ENCODE results near the gene PYURF. TPM values are rescaled to one million over a fixed set of nuclear protein-coding genes. Genes with fewer than 3 reads are reported as not detected.

Gene PYURF
- total and polyA plus RNA-seq, 2 of the 4 experiments (the other 2 are of a cell fraction): 40.2 to 43.4 TPM

DNA sequence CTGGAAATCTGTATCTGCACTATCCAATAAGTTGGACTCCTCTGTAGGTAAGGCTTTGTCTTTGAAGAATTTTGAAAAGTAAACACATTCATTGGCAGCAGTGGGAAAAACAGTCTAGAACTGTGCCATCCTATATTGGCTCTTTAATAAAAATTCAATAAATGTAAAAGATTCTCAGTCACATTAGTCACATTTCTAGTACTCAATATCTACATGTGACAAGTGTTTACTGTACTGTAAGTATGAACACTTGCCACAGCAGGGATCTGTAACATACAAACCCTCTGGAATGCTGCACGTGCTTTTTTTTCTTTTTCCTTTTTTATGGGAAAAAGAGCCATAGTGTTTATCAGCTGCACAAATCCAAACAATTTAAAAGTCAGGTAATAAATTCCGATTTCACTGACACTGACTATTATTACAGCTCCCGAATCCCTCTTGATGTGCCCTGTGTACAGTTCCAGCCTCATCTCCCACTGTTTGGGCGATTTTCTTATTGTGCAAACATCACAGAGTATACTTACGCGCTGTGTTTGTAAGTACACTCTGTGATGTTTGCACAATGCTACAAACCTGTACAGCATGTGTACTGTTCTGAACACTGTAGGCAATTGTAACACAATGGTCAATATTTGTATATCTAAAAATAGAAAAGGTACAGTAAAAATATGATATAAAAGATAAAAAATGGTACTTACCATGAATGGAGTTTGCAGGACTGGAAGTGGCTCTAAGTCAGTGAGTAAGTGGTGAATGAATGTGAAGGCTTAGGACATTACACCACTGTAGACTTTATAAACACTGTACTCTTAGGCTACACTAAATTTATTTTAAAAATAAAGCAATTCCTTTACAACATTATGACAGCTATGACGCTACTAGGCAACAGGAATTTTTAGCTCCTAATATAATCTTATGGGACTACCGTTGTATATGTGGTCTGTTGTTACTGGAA, 8.7 kb downstream of the PYURF start:
- no peaks in the 10 kb centered on the region for H3K9me1 ChIP-seq (ENCODE audit: insufficient read depth, low read length)
- in situ Hi-C loops (cut with MboI; ENCODE audit: low sequenced_read_pairs): loop anchor here (5.0 to 10.0 kb wide), 4 partner anchors 140 to 483 kb away; partner anchors contain the start of genes HERC6 and PPM1K
- no peak overlapping the region for H2AK9ac ChIP-seq (replicated peaks; ENCODE audit: low read depth, low read length, poor library complexity)
- no peak overlapping the region for H3K9ac ChIP-seq (ENCODE audit: low read depth, low read length)
- H3K4ac ChIP-seq (ENCODE audit: low read depth, low read length): no peak overlapping the region
- no peak overlapping the region for H2BK120ac ChIP-seq (ENCODE audit: low read depth, low read length)
- no peak overlapping the region for H2BK20ac ChIP-seq (ENCODE audit: low read depth, low read length)
- H3K4me3 ChIP-seq (ENCODE audit: insufficient read depth, low read depth, low read length): no peak overlapping the region
- H3K4me2 ChIP-seq (ENCODE audit: low read depth, low read length): no peak overlapping the region
- ATAC-seq (ENCODE audit: low read depth) (peak; percentile 47), DNase-seq (no peak)
- no peak overlapping the region for H3K27ac ChIP-seq (ENCODE audit: insufficient read depth, low read length)
- H2AFZ ChIP-seq (replicated peaks; ENCODE audit: low read length, poor library complexity): no peak overlapping the region
- CTCF ChIA-PET: interaction anchor here (0.5 to 4.0 kb wide), 13 partner anchors 8 to 665 kb away, joined by 3 to 25 read pairs (median 3); partner anchors contain the start of gene PYURF
- 0 out of 2 replicates have a peak, but pooled peaks cover 1% of the 10 kb centered on the region for H3K36me3 ChIP-seq (ENCODE audit: control insufficient read depth, insufficient read depth, low read length)
- no peak overlapping the region for H3K56ac ChIP-seq (ENCODE audit: extremely low read depth, insufficient read depth, low read length)
- BruUV-seq (replicated peaks): no TSS peak
- intact Hi-C loops (cut with micrococcal nuclease): loop anchor here (1.0 to 5.0 kb wide), 6 partner anchors 137 to 483 kb away; partner anchors contain the start of genes HERC6 and PPM1K
- H3K23ac ChIP-seq (ENCODE audit: low read depth, low read length): no peak overlapping the region
- peaks cover 2% of the 10 kb centered on the region; the same call in 1 of the 2 replicates for H3K27me3 ChIP-seq (ENCODE audit: control insufficient read depth, insufficient read depth, low read length)
- H3K18ac ChIP-seq (ENCODE audit: low read depth, low read length): no peak overlapping the region
- no CpG with 5 or more reads among the region's 8 CpGs for WGBS, 2 experiments (ENCODE audit: extremely low coverage in 2 of 2, insufficient read length in 1 of 2)
- dilution Hi-C loops (cut with HindIII; ENCODE audit: low sequenced_read_pairs, unreplicated experiment): loop anchor here (25.0 kb wide), 1 partner anchor 278 kb away; no protein-coding TSS in a partner anchor
- H2BK5ac ChIP-seq (ENCODE audit: low read depth, low read length, poor library complexity, severe bottlenecking): no peak overlapping the region
- no peaks in the 10 kb centered on the region for H3K4me1 ChIP-seq (ENCODE audit: control insufficient read depth, insufficient read depth, low read length)
- no peak overlapping the region for H4K8ac ChIP-seq (ENCODE audit: low read depth in 2 of 2, low read length in 2 of 2)
- H3K9me3 ChIP-seq (ENCODE audit: control insufficient read depth, insufficient read depth, low read length): no peaks in the 10 kb centered on the region
- H4K91ac ChIP-seq (ENCODE audit: insufficient read depth, low read depth, low read length): no peak overlapping the region
- no peak overlapping the region for H3K14ac ChIP-seq (replicated peaks; ENCODE audit: low read depth, low read length)
- POLR2A ChIA-PET (ENCODE audit: unreplicated experiment): no interaction called here
- no peaks in the 10 kb centered on the region for H3K79me1 ChIP-seq (ENCODE audit: low read depth in 1 of 2, low read length in 2 of 2)
- no peak overlapping the region for H2BK15ac ChIP-seq (ENCODE audit: low read depth, low read length)
- H4K5ac ChIP-seq (ENCODE audit: low read depth, low read length): no peak overlapping the region
- H4K20me1 ChIP-seq (ENCODE audit: insufficient read depth, low read length): no peaks in the 10 kb centered on the region
- no peak overlapping the region for H2AK5ac ChIP-seq (ENCODE audit: low read depth, low read length)
- TF ChIP-seq SMC3 (IDR thresholded peaks at IDR 0.05; ENCODE audit: low read depth, low read length): no peak
- no peak for TF ChIP-seq MXI1 (IDR thresholded peaks at IDR 0.05; ENCODE audit: borderline replicate concordance, low read depth, low read length)
- TF ChIP-seq POLR2A (IDR thresholded peaks at IDR 0.05; ENCODE audit: low read depth, low read length): no peak
- no peak for TF ChIP-seq FOS (IDR thresholded peaks at IDR 0.05; ENCODE audit: low read depth, low read length)
- TF ChIP-seq RCOR1 (IDR thresholded peaks at IDR 0.05; ENCODE audit: insufficient replicate concordance, low read length): no peak
- TF ChIP-seq USF2 (IDR thresholded peaks at IDR 0.05; ENCODE audit: low read depth, low read length): no peak
- no peak for TF ChIP-seq CEBPB (IDR thresholded peaks at IDR 0.05; ENCODE audit: low read depth, low read length)
- TF ChIP-seq RFX5 (IDR thresholded peaks at IDR 0.05; ENCODE audit: low read depth, low read length): no peak
- TF ChIP-seq CHD1 (IDR thresholded peaks at IDR 0.05; ENCODE audit: low read depth, low read length): no peak
- TF ChIP-seq, protein P1, sequence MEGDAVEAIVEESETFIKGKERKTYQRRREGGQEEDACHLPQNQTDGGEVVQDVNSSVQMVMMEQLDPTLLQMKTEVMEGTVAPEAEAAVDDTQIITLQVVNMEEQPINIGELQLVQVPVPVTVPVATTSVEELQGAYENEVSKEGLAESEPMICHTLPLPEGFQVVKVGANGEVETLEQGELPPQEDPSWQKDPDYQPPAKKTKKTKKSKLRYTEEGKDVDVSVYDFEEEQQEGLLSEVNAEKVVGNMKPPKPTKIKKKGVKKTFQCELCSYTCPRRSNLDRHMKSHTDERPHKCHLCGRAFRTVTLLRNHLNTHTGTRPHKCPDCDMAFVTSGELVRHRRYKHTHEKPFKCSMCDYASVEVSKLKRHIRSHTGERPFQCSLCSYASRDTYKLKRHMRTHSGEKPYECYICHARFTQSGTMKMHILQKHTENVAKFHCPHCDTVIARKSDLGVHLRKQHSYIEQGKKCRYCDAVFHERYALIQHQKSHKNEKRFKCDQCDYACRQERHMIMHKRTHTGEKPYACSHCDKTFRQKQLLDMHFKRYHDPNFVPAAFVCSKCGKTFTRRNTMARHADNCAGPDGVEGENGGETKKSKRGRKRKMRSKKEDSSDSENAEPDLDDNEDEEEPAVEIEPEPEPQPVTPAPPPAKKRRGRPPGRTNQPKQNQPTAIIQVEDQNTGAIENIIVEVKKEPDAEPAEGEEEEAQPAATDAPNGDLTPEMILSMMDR (conservative IDR thresholded peaks at IDR 0.05; ENCODE audit: low read depth, low read length): no peak
- TF ChIP-seq MAFK (IDR thresholded peaks at IDR 0.05; ENCODE audit: low read depth, low read length): no peak
- no peak for TF ChIP-seq RAD21 (IDR thresholded peaks at IDR 0.05; ENCODE audit: low read length)
- no peak for TF ChIP-seq MAZ (IDR thresholded peaks at IDR 0.05; ENCODE audit: borderline replicate concordance, low read depth, low read length)
- no peak for TF ChIP-seq BHLHE40 (IDR thresholded peaks at IDR 0.05; ENCODE audit: low read depth, low read length)
